ENCODE measurements around the gene TXNRD1.

Gene TXNRD1

GRCh38 chr12:104344682-104345081, 129.1 kb downstream of the TXNRD1 start:
- no peak overlapping the region for H3K4me2 ChIP-seq (ENCODE audit: low read length)
- H3F3A ChIP-seq (ENCODE audit: control insufficient read depth, insufficient read depth): no peaks in the 10 kb centered on the region
- H3K9me3 ChIP-seq (ENCODE audit: control insufficient read depth, insufficient read depth, low read length): no peaks in the 10 kb centered on the region
- no peaks in the 10 kb centered on the region for H3K4me1 ChIP-seq (ENCODE audit: control insufficient read depth, low read length)
- H3K4me3 ChIP-seq (ENCODE audit: low read length): no peak overlapping the region
- TF ChIP-seq, protein P1, sequence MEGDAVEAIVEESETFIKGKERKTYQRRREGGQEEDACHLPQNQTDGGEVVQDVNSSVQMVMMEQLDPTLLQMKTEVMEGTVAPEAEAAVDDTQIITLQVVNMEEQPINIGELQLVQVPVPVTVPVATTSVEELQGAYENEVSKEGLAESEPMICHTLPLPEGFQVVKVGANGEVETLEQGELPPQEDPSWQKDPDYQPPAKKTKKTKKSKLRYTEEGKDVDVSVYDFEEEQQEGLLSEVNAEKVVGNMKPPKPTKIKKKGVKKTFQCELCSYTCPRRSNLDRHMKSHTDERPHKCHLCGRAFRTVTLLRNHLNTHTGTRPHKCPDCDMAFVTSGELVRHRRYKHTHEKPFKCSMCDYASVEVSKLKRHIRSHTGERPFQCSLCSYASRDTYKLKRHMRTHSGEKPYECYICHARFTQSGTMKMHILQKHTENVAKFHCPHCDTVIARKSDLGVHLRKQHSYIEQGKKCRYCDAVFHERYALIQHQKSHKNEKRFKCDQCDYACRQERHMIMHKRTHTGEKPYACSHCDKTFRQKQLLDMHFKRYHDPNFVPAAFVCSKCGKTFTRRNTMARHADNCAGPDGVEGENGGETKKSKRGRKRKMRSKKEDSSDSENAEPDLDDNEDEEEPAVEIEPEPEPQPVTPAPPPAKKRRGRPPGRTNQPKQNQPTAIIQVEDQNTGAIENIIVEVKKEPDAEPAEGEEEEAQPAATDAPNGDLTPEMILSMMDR (IDR thresholded peaks at IDR 0.05; ENCODE audit: low read depth, low read length, poor library complexity, severe bottlenecking): no peak
- TF ChIP-seq EZH2phosphoT487 (IDR thresholded peaks at IDR 0.05; ENCODE audit: borderline replicate concordance, low read length): no peak
- no peaks in the 10 kb centered on the region for H3K27me3 ChIP-seq (ENCODE audit: control insufficient read depth, low read length)
- no peak overlapping the region for H3K27ac ChIP-seq (ENCODE audit: low read depth, low read length)
- H3K79me2 ChIP-seq (ENCODE audit: control insufficient read depth, low read length): no peaks in the 10 kb centered on the region
- no peaks in the 10 kb centered on the region for H3K9me2 ChIP-seq (replicated peaks; ENCODE audit: control insufficient read depth, low read length)
- no peaks in the 10 kb centered on the region for H4K20me1 ChIP-seq (ENCODE audit: control insufficient read depth, insufficient read depth, low read depth, low read length)
- H3K36me3 ChIP-seq (ENCODE audit: control insufficient read depth, low read length): peaks cover 73% of the 10 kb centered on the region

DNA sequence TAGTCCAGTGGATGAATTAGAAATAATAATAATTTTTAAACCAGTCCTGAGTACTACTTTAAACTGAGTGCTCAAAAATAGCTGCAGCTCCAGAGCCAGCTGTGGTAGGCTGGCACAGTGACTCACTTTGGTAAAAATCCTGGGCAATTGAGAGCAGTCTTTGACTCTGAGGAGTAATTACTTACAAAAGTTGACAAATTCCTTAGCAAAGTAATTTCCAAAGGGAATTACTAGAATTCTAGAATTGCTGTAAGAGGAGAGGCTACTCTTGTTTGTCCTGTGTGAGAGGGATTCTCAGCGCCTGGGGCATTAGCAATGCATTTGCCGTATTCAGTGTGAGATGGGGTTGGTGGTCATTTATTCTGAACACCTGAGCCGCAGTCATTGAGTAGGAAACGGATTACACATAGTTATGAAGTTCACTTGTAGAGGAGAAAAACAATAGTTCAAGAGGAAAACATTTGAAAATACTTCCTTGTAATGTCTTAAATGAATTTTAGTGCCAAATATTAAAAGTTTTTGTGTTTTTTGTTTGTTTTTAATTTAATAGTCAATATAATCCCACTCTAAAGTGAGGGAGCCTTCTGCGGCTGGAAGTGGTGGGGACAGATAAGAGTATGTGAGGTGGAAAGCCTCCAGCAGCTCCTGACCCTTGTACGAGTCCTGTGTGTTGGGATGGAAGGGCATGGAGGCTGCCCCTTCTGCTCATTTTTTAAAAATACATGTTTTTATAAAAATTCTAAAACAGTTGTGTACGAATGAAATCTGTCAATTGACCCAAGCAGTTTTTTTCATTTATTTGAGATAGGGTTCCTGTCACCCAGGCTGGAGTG, 129.9 kb downstream of the TXNRD1 start:
- TF ChIP-seq EZH2phosphoT487 (IDR thresholded peaks at IDR 0.05; ENCODE audit: borderline replicate concordance, low read length): no peak
- TF ChIP-seq, protein P1 (IDR thresholded peaks at IDR 0.05; ENCODE audit: low read depth, low read length, poor library complexity, severe bottlenecking): no peak
- H3K4me2 ChIP-seq (ENCODE audit: low read length): no peak overlapping the region
- H3K79me2 ChIP-seq (ENCODE audit: control insufficient read depth, low read length): no peaks in the 10 kb centered on the region
- no peaks in the 10 kb centered on the region for H3K27me3 ChIP-seq (ENCODE audit: control insufficient read depth, low read length)
- H3F3A ChIP-seq (ENCODE audit: control insufficient read depth, insufficient read depth): no peaks in the 10 kb centered on the region
- H3K9me3 ChIP-seq (ENCODE audit: control insufficient read depth, insufficient read depth, low read length): no peaks in the 10 kb centered on the region
- H3K4me3 ChIP-seq (ENCODE audit: low read length): no peak overlapping the region
- H3K9me2 ChIP-seq (replicated peaks; ENCODE audit: control insufficient read depth, low read length): no peaks in the 10 kb centered on the region
- no peak overlapping the region for H3K27ac ChIP-seq (ENCODE audit: low read depth, low read length)
- no peaks in the 10 kb centered on the region; the same call in 1 of the 2 replicates for H3K4me1 ChIP-seq (ENCODE audit: control insufficient read depth, low read length)
- H4K20me1 ChIP-seq (ENCODE audit: control insufficient read depth, insufficient read depth, low read depth, low read length): no peaks in the 10 kb centered on the region
- peaks cover 73% of the 10 kb centered on the region for H3K36me3 ChIP-seq (ENCODE audit: control insufficient read depth, low read length)

DNA sequence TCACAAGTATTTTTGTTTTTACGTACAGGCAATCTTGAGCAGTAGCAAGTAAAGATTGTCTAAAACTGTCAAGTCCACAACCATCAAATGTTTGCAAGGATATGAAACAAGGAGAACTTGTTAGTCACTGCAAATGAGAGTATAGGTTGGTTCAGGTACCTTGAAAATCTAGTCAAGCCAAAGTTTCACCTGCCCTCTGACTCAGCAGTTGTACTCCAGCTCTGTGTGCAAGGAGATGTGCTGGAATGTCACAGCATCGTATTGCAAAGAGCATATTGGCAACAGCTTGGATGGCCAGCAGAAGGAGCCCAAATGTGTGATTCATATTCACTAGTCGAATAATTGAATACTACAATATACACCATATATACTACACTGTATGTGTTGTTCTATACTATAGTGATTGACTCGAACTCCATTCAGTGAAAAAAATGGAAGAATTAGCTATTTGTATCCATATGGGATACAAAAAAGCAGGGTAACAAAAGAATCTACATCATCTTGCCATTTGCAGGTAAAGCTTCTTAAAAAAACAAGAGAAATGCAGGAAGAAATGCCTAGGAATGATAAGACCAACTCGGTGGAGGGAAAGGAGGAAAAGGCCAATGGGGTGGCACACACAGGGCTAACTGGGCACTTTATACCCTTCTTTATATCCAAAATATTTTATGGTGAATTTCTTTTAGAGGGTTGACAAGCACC, 131.9 kb downstream of the TXNRD1 start:
- Histone ChIP-seq H3K27ac (ENCODE audit: low read depth, low read length) (no peak overlapping the region), H4K20me1 (ENCODE audit: control insufficient read depth, insufficient read depth, low read depth, low read length) (no peaks in the 10 kb centered on the region), H3K79me2 (ENCODE audit: control insufficient read depth, low read length) (no peaks in the 10 kb centered on the region), H3K27me3 (ENCODE audit: control insufficient read depth, low read length) (no peaks in the 10 kb centered on the region), H3K36me3 (ENCODE audit: control insufficient read depth, low read length) (peaks cover 70% of the 10 kb centered on the region), H3K9me3 (ENCODE audit: control insufficient read depth, insufficient read depth, low read length) (no peaks in the 10 kb centered on the region), H3K9me2 (replicated peaks; ENCODE audit: control insufficient read depth, low read length) (no peaks in the 10 kb centered on the region), H3K4me1 (ENCODE audit: control insufficient read depth, low read length) (peaks cover 9% of the 10 kb centered on the region; the same call in 1 of the 2 replicates), H3K4me2 (ENCODE audit: low read length) (no peak overlapping the region), H3F3A (ENCODE audit: control insufficient read depth, insufficient read depth) (no peaks in the 10 kb centered on the region), H3K4me3 (ENCODE audit: low read length) (no peak overlapping the region)
- TF ChIP-seq, protein P1 (IDR thresholded peaks at IDR 0.05; ENCODE audit: low read depth, low read length, poor library complexity, severe bottlenecking): no peak
- TF ChIP-seq EZH2phosphoT487 (IDR thresholded peaks at IDR 0.05; ENCODE audit: borderline replicate concordance, low read length): no peak

Data from DOHH2 (cell line).